ENCODE data around the gene POFUT1.
A peak's percentile ranks its signal among the peaks of the same experiment; 100 is the strongest.

DNA sequence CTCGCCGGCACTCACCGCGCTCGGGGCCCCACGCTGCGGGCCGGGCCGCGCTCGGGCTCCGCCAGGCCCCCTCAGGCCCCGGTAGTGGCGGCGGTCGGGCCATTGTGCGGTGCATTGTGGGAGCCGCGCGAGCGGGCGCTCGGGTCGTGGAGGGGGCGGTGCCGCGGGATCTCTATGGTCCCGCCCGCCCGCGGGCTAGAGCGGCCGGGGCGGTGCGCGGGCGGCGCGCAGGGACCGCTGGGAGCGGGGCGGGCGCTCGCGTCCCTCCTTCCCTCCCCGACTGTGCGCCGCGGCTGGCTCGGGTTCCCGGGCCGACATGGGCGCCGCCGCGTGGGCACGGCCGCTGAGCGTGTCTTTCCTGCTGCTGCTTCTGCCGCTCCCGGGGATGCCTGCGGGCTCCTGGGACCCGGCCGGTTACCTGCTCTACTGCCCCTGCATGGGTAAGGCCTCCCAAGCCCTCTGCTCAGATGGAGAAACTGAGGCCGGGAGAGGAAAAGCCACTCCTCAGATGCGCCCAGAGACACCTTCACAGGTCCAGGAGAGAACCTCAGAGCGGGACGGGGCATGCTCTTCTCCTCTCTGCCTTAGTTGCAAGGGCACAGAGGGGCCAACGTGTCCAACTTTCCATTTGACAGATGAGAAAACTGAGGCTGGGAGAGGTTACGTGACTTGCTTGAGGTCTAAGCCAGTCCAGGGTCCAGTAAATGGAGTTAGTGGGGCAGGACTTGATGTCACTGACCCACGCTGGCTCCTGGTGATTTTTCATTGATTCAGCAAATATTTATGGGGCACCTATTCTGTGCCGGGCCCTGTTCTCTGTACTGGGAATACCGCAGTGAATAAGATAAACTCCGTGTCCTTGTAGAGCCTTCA, at the start of gene POFUT1, which contains the start of gene PLAGL2:
- peak in 8 of 12 donors; percentile 26 to 46 (median 32) for TF ChIP-seq CTCF (IDR thresholded peaks at IDR 0.05)
- TF ChIP-seq POLR2A (IDR thresholded peaks at IDR 0.05): peak in 1 of 2 donors; percentile 81

Measured in heart left ventricle (tissue), 13 donors.